SK-N-SH (cell line): ENCODE results near the gene MSH6. TPM values are rescaled to one million over a fixed set of nuclear protein-coding genes. Genes with fewer than 3 reads are reported as not detected.
A peak's percentile ranks its signal among the peaks of the same experiment; 100 is the strongest.
"Not testable (repeated sequence)": the region's sequence is repeated elsewhere in the genome, so short reads cannot be mapped to it uniquely, and the experiment has no call there.

ENCODE experiments used
- CTCF ChIA-PET: fragments of 300-600, 350-600 bp; formaldehyde crosslinking; extraction: SDS; loops from one replicate; lab custom pipeline; 2021; lab: Yijun Ruan, JAX
- POLR2A ChIA-PET: fragments of 350-600 bp; sonication (Branson Sonifier 250); formaldehyde crosslinking; extraction: SDS; loops from one replicate; lab custom pipeline; 2020; ENCODE audit warnings: antibody characterized with exemption, inconsistent platforms; lab: Yijun Ruan, JAX
- DNase-seq: peaks from one replicate; pipeline ENCODE4 v3.0.0; 2012
- H2AFZ ChIP-seq: fragments of 200-600 bp; sonication (generic); 2 replicates; pipeline ENCODE4 v1.8.1; 2016; ENCODE audit warnings: antibody characterized with exemption, mild to moderate bottlenecking, low read depth
- H3F3A ChIP-seq: fragments of 200-600 bp; sonication (generic); replicated peaks from 2 replicates; pipeline ENCODE3; 2016; ENCODE audit warnings: antibody characterized with exemption, mild to moderate bottlenecking; ENCODE audit not compliant: insufficient read depth
- H3K27ac ChIP-seq, 2 experiments: fragments of 200-500 bp in 1 of 2; fragments of 200-600 bp in 1 of 2; sonication (Bioruptor generic) in 1 of 2; sonication (generic), shearing (Covaris generic) in 1 of 2; 2 replicates each; pipeline versions ENCODE4 v1.5.1 to v1.6.1; 2014 to 2016; ENCODE audit warnings: low read depth in 2 of 2, inconsistent platforms in 1 of 2, low read length in 1 of 2, mild to moderate bottlenecking in 1 of 2, mixed read lengths in 1 of 2
- H3K27me3 ChIP-seq: fragments of 200-600 bp; sonication (generic), shearing (Covaris generic); 2 replicates; pipeline ENCODE4 v1.6.1; 2016; ENCODE audit warnings: mixed run types; ENCODE audit not compliant: insufficient read depth
- H3K36me3 ChIP-seq, 2 experiments: fragments of 200-500 bp in 1 of 2; fragments of 200-600 bp in 1 of 2; sonication (Bioruptor generic) in 1 of 2; sonication (generic) in 1 of 2; replicated peaks in 1 of 2; 2 replicates each; pipeline versions ENCODE3 to v1.5.1; 2014 to 2016; ENCODE audit warnings: low read length in 1 of 2, mild to moderate bottlenecking in 1 of 2; ENCODE audit not compliant: insufficient read depth in 2 of 2, control insufficient read depth in 1 of 2
- H3K4me1 ChIP-seq, 2 experiments: fragments of 200-500 bp in 1 of 2; fragments of 200-600 bp in 1 of 2; sonication (Bioruptor generic) in 1 of 2; sonication (generic), shearing (Covaris generic) in 1 of 2; 2 replicates each; pipeline versions ENCODE4 v1.5.1 to v1.6.1; 2014 to 2016; ENCODE audit warnings: low read depth in 1 of 2, low read length in 1 of 2, mixed run types in 1 of 2; ENCODE audit not compliant: insufficient read depth in 2 of 2, control insufficient read depth in 1 of 2
- H3K4me2 ChIP-seq: fragments of 200-600 bp; sonication (generic), shearing (Covaris generic); 2 replicates; pipeline ENCODE4 v1.6.1; 2017; ENCODE audit warnings: mixed run types
- H3K4me3 ChIP-seq, 2 experiments: fragments of 200-500 bp in 1 of 2; fragments of 200-600 bp in 1 of 2; sonication (Bioruptor generic) in 1 of 2; sonication (generic), shearing (Covaris generic) in 1 of 2; 2 replicates each; pipeline versions ENCODE4 v1.5.1 to v1.8.1; 2014 to 2016; ENCODE audit warnings: low read depth in 2 of 2, inconsistent platforms in 1 of 2, low read length in 1 of 2, mild to moderate bottlenecking in 1 of 2, mixed read lengths in 1 of 2, moderate library complexity in 1 of 2
- H3K79me2 ChIP-seq: fragments of 200-600 bp; sonication (generic); 2 replicates; pipeline ENCODE4 v1.8.1; 2017; ENCODE audit warnings: mild to moderate bottlenecking; ENCODE audit not compliant: insufficient read depth
- H3K9ac ChIP-seq: fragments of 200-600 bp; sonication (generic); 2 replicates; pipeline ENCODE4 v1.6.1; 2017; ENCODE audit warnings: mixed run types
- H3K9me2 ChIP-seq: fragments of 200-600 bp; sonication (generic); 2 replicates; pipeline ENCODE4 v1.6.1; 2017; ENCODE audit warnings: mixed run types
- H3K9me3 ChIP-seq: fragments of 200-600 bp; sonication (generic); 2 replicates; pipeline ENCODE4 v1.6.1; 2017; ENCODE audit warnings: mixed run types, mild to moderate bottlenecking, moderate library complexity
- H4K20me1 ChIP-seq: fragments of 200-600 bp; sonication (generic); 2 replicates; pipeline ENCODE4 v1.6.1; 2017; ENCODE audit warnings: mild to moderate bottlenecking, mixed run types; ENCODE audit not compliant: insufficient read depth
- POLR2AphosphoS5 ChIP-seq: IDR thresholded peaks from 2 replicates; pipeline ENCODE4 v1.6.1; 2012; ENCODE audit warnings: low read depth, low read length
- RCOR1 ChIP-seq: fragments of 150-350 bp; IDR thresholded peaks from 2 replicates; pipeline ENCODE4 v1.6.1; 2017; ENCODE audit warnings: antibody characterized with exemption, low read length
- RFX5 ChIP-seq: IDR thresholded peaks from 2 replicates; pipeline ENCODE4 v1.6.1; 2012; ENCODE audit warnings: mild to moderate bottlenecking, improper control_type of control experiment, low read length
- SIN3A ChIP-seq: IDR thresholded peaks from 2 replicates; pipeline ENCODE4 v1.6.1; 2012; ENCODE audit warnings: low read depth, mild to moderate bottlenecking, low read length, moderate library complexity, borderline replicate concordance
- WGBS: methylation state at CpG from one replicate; pipeline ENCODE4 v1.1.6; 2017; ENCODE audit warnings: low lambda C conversion rate; 5-methylcytosine and 5-hydroxymethylcytosine counted together
- polyA plus RNA-seq, 3 experiments: library from polyadenylated mRNA; depleted of rRNA; stranded (reverse); fragments of >200 nt; gene quantifications; 2 replicates each; pipeline ENCODE4 v1.2.3, GENCODE V29; 2012
- small RNA-seq, 7 experiments: library from RNA; depleted of rRNA; stranded (forward); fragments of <200 nt; gene quantifications; one replicate each; pipeline ENCODE3, GENCODE V24; 2012

The MSH6 gene
- polyA plus RNA-seq, 1 of the 3 experiments (the other 2 are of a cell fraction), result 16.4 TPM

DNA sequence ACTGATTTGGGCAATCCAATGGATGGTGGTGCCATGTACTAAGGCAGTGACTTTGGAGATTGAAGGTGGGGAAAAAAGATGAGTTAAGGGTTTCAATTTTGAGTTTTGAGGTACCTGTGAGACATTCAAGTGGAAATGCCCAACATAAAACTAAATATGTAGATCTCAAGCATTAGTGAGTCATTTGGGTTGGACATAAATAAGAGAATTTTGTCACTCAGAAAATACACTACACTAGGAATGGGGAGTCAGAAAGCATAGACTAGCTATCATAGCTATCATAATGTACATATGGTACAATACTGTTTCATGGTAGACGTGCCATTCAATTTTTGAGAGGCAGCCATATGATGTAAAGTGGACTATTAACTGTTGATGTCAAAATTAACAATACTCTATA lies 67.3 kb downstream of the MSH6 start:
- no peak for DNase-seq
- H3K79me2 ChIP-seq, result peaks cover 100% of the 10 kb centered on the region
- TF ChIP-seq RCOR1 (no peak), SIN3A (no peak), RFX5 (no peak), POLR2AphosphoS5 (no peak)
- TF ChIP-seq, all 33 proteins: peak for 0
- WGBS, result 97% methylated on average over 1 of the region's 1 CpG
- ChIA-PET CTCF (interaction anchor here (0.5 to 7.2 kb wide), 7 partner anchors 8 to 741 kb away, joined by 3 to 41 read pairs (median 3); no protein-coding TSS in a partner anchor), POLR2A (no interaction called here)
- Histone ChIP-seq H3K27me3 (no peaks in the 10 kb centered on the region), H3K9me3 (no peaks in the 10 kb centered on the region), H3K4me2 (no peak overlapping the region), H3K36me3 (peaks cover 0 to 4% of the 10 kb centered on the region in 2 experiments), H3K27ac (no peak overlapping the region), H3K9ac (no peak overlapping the region), H2AFZ (no peak overlapping the region), H3K4me1 (peaks cover 5 to 15% of the 10 kb centered on the region in 2 experiments; a peak in 2 of 4 replicates), H4K20me1 (peaks cover 92% of the 10 kb centered on the region), H3F3A (no peaks in the 10 kb centered on the region), H3K4me3 (no peak overlapping the region), H3K9me2 (no peaks in the 10 kb centered on the region)

DNA sequence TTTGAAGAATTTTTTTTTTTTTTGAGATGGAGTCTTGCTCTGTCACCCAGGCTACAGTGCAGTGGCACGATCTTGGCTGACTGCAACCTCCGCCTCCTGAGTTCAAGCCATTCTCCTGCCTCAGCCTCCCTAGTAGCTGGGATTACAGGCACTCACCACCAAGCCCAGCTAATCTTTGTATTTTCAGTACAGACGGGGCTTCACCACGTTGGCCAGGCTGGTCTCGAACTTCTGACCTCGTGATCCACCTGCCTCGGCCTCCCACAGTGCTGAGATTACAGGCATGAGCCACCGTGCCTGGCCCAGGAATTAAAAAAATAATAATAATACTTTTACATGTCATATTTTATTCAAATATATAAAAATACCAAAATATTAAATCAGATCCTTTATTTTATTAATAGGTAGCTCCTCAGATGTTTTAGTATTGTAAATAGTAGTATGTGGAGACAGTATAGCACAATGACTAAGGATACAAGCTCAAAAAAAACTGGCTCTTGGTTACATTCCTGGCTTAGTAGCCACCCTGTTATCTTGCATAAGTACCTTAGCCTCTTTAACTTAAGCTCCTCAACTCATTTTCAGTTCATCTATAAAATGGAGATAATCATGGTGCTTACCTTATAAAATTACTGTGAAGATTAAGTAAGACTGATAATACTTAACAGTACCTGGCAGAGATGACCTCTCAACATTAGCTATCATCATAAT lies 70.3 kb downstream of the MSH6 start:
- not testable (repeated sequence) for H3K4me2 ChIP-seq, DNase-seq, H3F3A ChIP-seq

More for the DNA sequence above, 70.3 kb downstream of the MSH6 start:
- 96% methylated on average over 8 of the region's 8 CpGs for WGBS
- H2AFZ ChIP-seq, POLR2A ChIA-PET, H3K9me3 ChIP-seq, H3K27me3 ChIP-seq, H3K9me2 ChIP-seq, H3K36me3 ChIP-seq, H3K9ac ChIP-seq, H3K4me3 ChIP-seq: not testable (repeated sequence)
- Histone ChIP-seq H3K4me1 (peaks cover 4 to 21% of the 10 kb centered on the region in 2 experiments; a peak in 2 of 4 replicates), H3K27ac (0 out of 4 replicates have a peak overlapping the region, but pooled peaks of 1 of the 2 experiments have one; percentile 5), H4K20me1 (peaks cover 95% of the 10 kb centered on the region), H3K79me2 (peaks cover 100% of the 10 kb centered on the region)
- CTCF ChIA-PET, result interaction anchor here (0.9 to 2.5 kb wide), 7 partner anchors 9 to 254 kb away, joined by 3 to 10 read pairs (median 3); partner anchors contain the start of gene FBXO11

Small RNA genes within 50 kb of the gene (small RNA-seq; reads per million reads assigned to genes)
- gene RF00026 (0 reads per million in 7 experiments), gene RPL36AP15 (0 reads per million in 7 experiments)

Other genes with a start within 250 kb of the MSH6 start
- gene KCNK12, start 212.2 kb upstream of the MSH6 start, polyA plus RNA-seq (2012; rRNA removed), result 0.02 TPM in 1 of 2 replicates, not detected in the other
- gene FBXO11, start 123.4 kb downstream of the MSH6 start, polyA plus RNA-seq (2012; rRNA removed), result 26.6 and 29.0 TPM in 2 replicates